ENCODE measurements around the gene ARHGAP11A. TPM values are rescaled to one million over a fixed set of nuclear protein-coding genes. Genes with fewer than 3 reads are reported as not detected.

The ARHGAP11A gene
- total RNA-seq, 1 donor from 2014 or later: 7.5 TPM

GRCh38 chr15:32656091-32656490, 40.8 kb downstream of the ARHGAP11A start:
- POLR2A ChIA-PET: interaction anchor here (0.5 kb wide), 1 partner anchor 252 kb away, joined by 9 read pairs; no protein-coding TSS in a partner anchor
- no peaks in the 10 kb centered on the region for H3K4me1 Mint-ChIP-seq
- H3K27ac Mint-ChIP-seq: no peak overlapping the region
- no peaks in the 10 kb centered on the region for H3K9me3 Mint-ChIP-seq
- CTCF ChIA-PET: interaction anchor here (1.2 to 2.1 kb wide), 2 partner anchors 300 to 338 kb away, joined by 3 to 6 read pairs; no protein-coding TSS in a partner anchor
- no peaks in the 10 kb centered on the region for H3K36me3 Mint-ChIP-seq (ENCODE audit: low read depth)
- H3K27me3 Mint-ChIP-seq: no peaks in the 10 kb centered on the region
- no peak for TF ChIP-seq CTCF (IDR thresholded peaks at IDR 0.05)
- no peak for DNase-seq
- intact Hi-C loops (cut with micrococcal nuclease): no loop called here
- H3K4me3 Mint-ChIP-seq: no peak overlapping the region
- no peak for ATAC-seq (ENCODE audit: low read depth)

- POLR2A ChIA-PET: interaction anchor here (0.5 kb wide), 1 partner anchor 252 kb away, joined by 9 read pairs; no protein-coding TSS in a partner anchor
- no peak overlapping the region for H3K27ac Mint-ChIP-seq
- no peaks in the 10 kb centered on the region for H3K4me1 Mint-ChIP-seq
- ATAC-seq (ENCODE audit: low read depth): no peak
- no peaks in the 10 kb centered on the region for H3K36me3 Mint-ChIP-seq (ENCODE audit: low read depth)
- H3K9me3 Mint-ChIP-seq: no peaks in the 10 kb centered on the region
- intact Hi-C loops (cut with micrococcal nuclease): no loop called here
- TF ChIP-seq CTCF (IDR thresholded peaks at IDR 0.05): no peak
- DNase-seq: no peak
- H3K4me3 Mint-ChIP-seq: no peak overlapping the region
- no peaks in the 10 kb centered on the region for H3K27me3 Mint-ChIP-seq
- CTCF ChIA-PET: interaction anchor here (1.2 to 2.1 kb wide), 2 partner anchors 300 to 338 kb away, joined by 3 to 6 read pairs; no protein-coding TSS in a partner anchor
These were observed 41.2 kb downstream of the ARHGAP11A start for GRCh38 chr15:32656496-32656895.

GRCh38 chr15:32657198-32657883, 42.0 kb downstream of the ARHGAP11A start:
- intact Hi-C loops (cut with micrococcal nuclease): no loop called here
- CTCF ChIA-PET: interaction anchor here (0.7 to 1.2 kb wide), 3 partner anchors 8 to 340 kb away, joined by 3 read pairs; no protein-coding TSS in a partner anchor
- no peak overlapping the region for H3K4me3 Mint-ChIP-seq
- H3K9me3 Mint-ChIP-seq: no peaks in the 10 kb centered on the region
- DNase-seq (no peak), ATAC-seq (ENCODE audit: low read depth) (no peak)
- no peaks in the 10 kb centered on the region for H3K4me1 Mint-ChIP-seq
- POLR2A ChIA-PET: no interaction called here
- H3K27ac Mint-ChIP-seq: no peak overlapping the region
- TF ChIP-seq CTCF (IDR thresholded peaks at IDR 0.05): no peak
- no peaks in the 10 kb centered on the region for H3K36me3 Mint-ChIP-seq (ENCODE audit: low read depth)
- H3K27me3 Mint-ChIP-seq: no peaks in the 10 kb centered on the region

GRCh38 chr15:32657941-32658340, 42.6 kb downstream of the ARHGAP11A start:
- Mint-ChIP-seq H3K27ac (no peak overlapping the region), H3K9me3 (no peaks in the 10 kb centered on the region), H3K36me3 (ENCODE audit: low read depth) (no peaks in the 10 kb centered on the region), H3K4me1 (no peaks in the 10 kb centered on the region), H3K4me3 (no peak overlapping the region), H3K27me3 (no peaks in the 10 kb centered on the region)
- no peak for TF ChIP-seq CTCF (IDR thresholded peaks at IDR 0.05)
- ChIA-PET POLR2A (no interaction called here), CTCF (interaction anchor here (1.1 to 6.7 kb wide), 3 partner anchors 278 to 339 kb away, joined by 3 to 67 read pairs (median 3); no protein-coding TSS in a partner anchor)
- no peak for ATAC-seq (ENCODE audit: low read depth)
- intact Hi-C loops (cut with micrococcal nuclease): no loop called here
- DNase-seq: no peak

GRCh38 chr15:32659340-32660155, 44.2 kb downstream of the ARHGAP11A start:
- DNase-seq: no peak
- Mint-ChIP-seq H3K9me3 (no peaks in the 10 kb centered on the region), H3K4me1 (no peaks in the 10 kb centered on the region), H3K27ac (no peak overlapping the region), H3K36me3 (ENCODE audit: low read depth) (no peaks in the 10 kb centered on the region), H3K4me3 (no peak overlapping the region), H3K27me3 (no peaks in the 10 kb centered on the region)
- intact Hi-C loops (cut with micrococcal nuclease): loop anchor here (5.0 kb wide), 1 partner anchor 278 kb away; no protein-coding TSS in a partner anchor
- ATAC-seq (ENCODE audit: low read depth): no peak
- ChIA-PET CTCF (interaction anchor here (0.6 to 6.7 kb wide), 4 partner anchors 20 to 1041 kb away, joined by 3 to 67 read pairs (median 10); no protein-coding TSS in a partner anchor), POLR2A (no interaction called here)
- no peak for TF ChIP-seq CTCF (IDR thresholded peaks at IDR 0.05)
